ENCODE results near the gene SHANK3. TPM values are rescaled to one million over a fixed set of nuclear protein-coding genes. Genes with fewer than 3 reads are reported as not detected.

SHANK3 gene
- total RNA-seq, 2 experiments from 2014 or later: 0.08 TPM; not detected in 1

DNA sequence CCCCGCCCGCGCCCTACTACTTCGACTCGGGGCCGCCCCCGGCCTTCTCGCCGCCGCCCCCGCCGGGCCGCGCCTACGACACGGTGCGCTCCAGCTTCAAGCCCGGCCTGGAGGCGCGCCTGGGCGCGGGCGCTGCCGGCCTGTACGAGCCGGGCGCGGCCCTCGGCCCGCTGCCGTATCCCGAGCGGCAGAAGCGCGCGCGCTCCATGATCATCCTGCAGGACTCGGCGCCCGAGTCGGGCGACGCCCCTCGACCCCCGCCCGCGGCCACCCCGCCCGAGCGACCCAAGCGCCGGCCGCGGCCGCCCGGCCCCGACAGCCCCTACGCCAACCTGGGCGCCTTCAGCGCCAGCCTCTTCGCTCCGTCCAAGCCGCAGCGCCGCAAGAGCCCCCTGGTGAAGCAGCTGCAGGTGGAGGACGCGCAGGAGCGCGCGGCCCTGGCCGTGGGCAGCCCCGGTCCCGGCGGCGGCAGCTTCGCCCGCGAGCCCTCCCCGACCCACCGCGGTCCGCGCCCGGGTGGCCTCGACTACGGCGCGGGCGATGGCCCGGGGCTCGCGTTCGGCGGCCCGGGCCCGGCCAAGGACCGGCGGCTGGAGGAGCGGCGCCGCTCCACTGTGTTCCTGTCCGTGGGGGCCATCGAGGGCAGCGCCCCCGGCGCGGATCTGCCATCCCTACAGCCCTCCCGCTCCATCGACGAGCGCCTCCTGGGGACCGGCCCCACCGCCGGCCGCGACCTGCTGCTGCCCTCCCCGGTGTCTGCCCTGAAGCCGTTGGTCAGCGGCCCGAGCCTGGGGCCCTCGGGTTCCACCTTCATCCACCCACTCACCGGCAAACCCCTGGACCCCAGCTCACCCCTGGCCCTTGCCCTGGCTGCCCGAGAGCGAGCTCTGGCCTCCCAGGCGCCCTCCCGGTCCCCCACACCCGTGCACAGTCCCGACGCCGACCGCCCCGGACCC, 48.0 kb downstream of the SHANK3 start:
- H3K9me3 Mint-ChIP-seq: no peaks in the 10 kb centered on the region
- POLR2A ChIA-PET: no interaction called here

DNA sequence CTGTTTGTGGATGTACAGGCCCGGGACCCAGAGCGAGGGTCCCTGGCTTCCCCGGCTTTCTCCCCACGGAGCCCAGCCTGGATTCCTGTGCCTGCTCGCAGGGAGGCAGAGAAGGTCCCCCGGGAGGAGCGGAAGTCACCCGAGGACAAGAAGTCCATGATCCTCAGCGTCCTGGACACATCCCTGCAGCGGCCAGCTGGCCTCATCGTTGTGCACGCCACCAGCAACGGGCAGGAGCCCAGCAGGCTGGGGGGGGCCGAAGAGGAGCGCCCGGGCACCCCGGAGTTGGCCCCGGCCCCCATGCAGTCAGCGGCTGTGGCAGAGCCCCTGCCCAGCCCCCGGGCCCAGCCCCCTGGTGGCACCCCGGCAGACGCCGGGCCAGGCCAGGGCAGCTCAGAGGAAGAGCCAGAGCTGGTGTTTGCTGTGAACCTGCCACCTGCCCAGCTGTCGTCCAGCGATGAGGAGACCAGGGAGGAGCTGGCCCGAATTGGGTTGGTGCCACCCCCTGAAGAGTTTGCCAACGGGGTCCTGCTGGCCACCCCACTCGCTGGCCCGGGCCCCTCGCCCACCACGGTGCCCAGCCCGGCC, 48.7 kb downstream of the SHANK3 start:
- no peaks in the 10 kb centered on the region for H3K36me3 Mint-ChIP-seq (ENCODE audit: low read depth)
- no peaks in the 10 kb centered on the region for H3K4me1 Mint-ChIP-seq
- ChIA-PET POLR2A (no interaction called here), CTCF (no interaction called here)
- H3K27ac Mint-ChIP-seq: no peak overlapping the region
- H3K4me3 Mint-ChIP-seq: no peak overlapping the region
- DNase-seq: no peak
- H3K27me3 Mint-ChIP-seq: peaks cover 2% of the 10 kb centered on the region
- H3K9me3 Mint-ChIP-seq: no peaks in the 10 kb centered on the region

More for the DNA sequence above, 48.0 kb downstream of the SHANK3 start:
- no peak for DNase-seq
- no peaks in the 10 kb centered on the region for H3K36me3 Mint-ChIP-seq (ENCODE audit: low read depth)
- H3K27ac Mint-ChIP-seq: no peak overlapping the region
- H3K4me1 Mint-ChIP-seq: no peaks in the 10 kb centered on the region
- CTCF ChIA-PET: no interaction called here
- H3K4me3 Mint-ChIP-seq: no peak overlapping the region
- H3K27me3 Mint-ChIP-seq: peaks cover 2% of the 10 kb centered on the region

GRCh38 chr22:50722048-50722701, 49.6 kb downstream of the SHANK3 start:
- H3K4me1 Mint-ChIP-seq: no peaks in the 10 kb centered on the region
- no peak overlapping the region for H3K27ac Mint-ChIP-seq
- no peak overlapping the region for H3K4me3 Mint-ChIP-seq
- peaks cover 2% of the 10 kb centered on the region for H3K27me3 Mint-ChIP-seq
- H3K36me3 Mint-ChIP-seq (ENCODE audit: low read depth): no peaks in the 10 kb centered on the region
- POLR2A ChIA-PET: no interaction called here
- CTCF ChIA-PET: no interaction called here
- no peaks in the 10 kb centered on the region for H3K9me3 Mint-ChIP-seq
- DNase-seq: no peak

Other genes with a start within 250 kb of the SHANK3 start
- 100 to 1,000 TPM; 181 to 196 TPM for gene SBF1, start 197.8 kb upstream of the SHANK3 start, total RNA-seq
- 1 to 10 TPM; 7.6 to 8.8 TPM for gene ADM2, start 191.3 kb upstream of the SHANK3 start, total RNA-seq
- under 1 TPM; 0.48 to 0.60 TPM for gene MIOX, start 186.0 kb upstream of the SHANK3 start, total RNA-seq
- gene LMF2, start 165.1 kb upstream of the SHANK3 start, total RNA-seq: 100 to 1,000 TPM; 111 to 114 TPM
- 100 to 1,000 TPM; 105 to 108 TPM for gene NCAPH2, start 164.6 kb upstream of the SHANK3 start, total RNA-seq
- 1 to 10 TPM; 6.4 to 7.0 TPM for gene SCO2, start 147.2 kb upstream of the SHANK3 start, total RNA-seq
- 10 to 100 TPM; 89.1 to 90.2 TPM for gene TYMP, start 142.8 kb upstream of the SHANK3 start, total RNA-seq
- gene KLHDC7B, start 126.9 kb upstream of the SHANK3 start, total RNA-seq: 1 to 10 TPM; 8.0 to 8.4 TPM
- gene SYCE3, start 109.9 kb upstream of the SHANK3 start, total RNA-seq: under 1 TPM; 0.58 to 0.71 TPM
- 10 to 100 TPM; 60.8 to 60.9 TPM for gene CPT1B, start 94.4 kb upstream of the SHANK3 start, total RNA-seq
- 100 to 1,000 TPM; 101 to 111 TPM for gene CHKB, start 90.0 kb upstream of the SHANK3 start, total RNA-seq
- under 1 TPM; 0.15 to 0.18 TPM for gene MAPK8IP2, start 72.0 kb upstream of the SHANK3 start, total RNA-seq
- 10 to 100 TPM; 63.1 to 65.0 TPM for gene ARSA, start 44.7 kb upstream of the SHANK3 start, total RNA-seq
- not detected for gene ACR, start 65.4 kb downstream of the SHANK3 start, total RNA-seq
- 10 to 100 TPM; 16.6 to 20.2 TPM for gene RABL2B, start 110.8 kb downstream of the SHANK3 start, total RNA-seq

Measured in activated CD4-positive, alpha-beta memory T cell treated with anti-CD3 and anti-CD28 coated beads, Interleukin-2, amount 10 ng/mL, durations not matched to agents 7 days and 5 days (primary cell).